Gastroesophageal sphincter (tissue), 3 donors: ENCODE results near the gene MBOAT2.

Experiments
- EP300 ChIP-seq: sonication (generic); formaldehyde crosslinking; IDR thresholded peaks from one replicate; pipeline ENCODE4 v1.6.1; 2017; ENCODE audit warnings: antibody characterized with exemption, mild to moderate bottlenecking
- TF ChIP-seq, protein P1 (sequence below), 4 experiments: fragments of 200-600 bp in 2 of 4; fragments of 450-650 bp in 2 of 4; sonication (generic) in 1 of 4; IDR thresholded peaks; one replicate each; pipeline ENCODE4 v1.5.1; 2017 to 2019; ENCODE audit warnings: antibody characterized with exemption in 4 of 4, mild to moderate bottlenecking in 2 of 4, moderate library complexity in 2 of 4

DNA sequence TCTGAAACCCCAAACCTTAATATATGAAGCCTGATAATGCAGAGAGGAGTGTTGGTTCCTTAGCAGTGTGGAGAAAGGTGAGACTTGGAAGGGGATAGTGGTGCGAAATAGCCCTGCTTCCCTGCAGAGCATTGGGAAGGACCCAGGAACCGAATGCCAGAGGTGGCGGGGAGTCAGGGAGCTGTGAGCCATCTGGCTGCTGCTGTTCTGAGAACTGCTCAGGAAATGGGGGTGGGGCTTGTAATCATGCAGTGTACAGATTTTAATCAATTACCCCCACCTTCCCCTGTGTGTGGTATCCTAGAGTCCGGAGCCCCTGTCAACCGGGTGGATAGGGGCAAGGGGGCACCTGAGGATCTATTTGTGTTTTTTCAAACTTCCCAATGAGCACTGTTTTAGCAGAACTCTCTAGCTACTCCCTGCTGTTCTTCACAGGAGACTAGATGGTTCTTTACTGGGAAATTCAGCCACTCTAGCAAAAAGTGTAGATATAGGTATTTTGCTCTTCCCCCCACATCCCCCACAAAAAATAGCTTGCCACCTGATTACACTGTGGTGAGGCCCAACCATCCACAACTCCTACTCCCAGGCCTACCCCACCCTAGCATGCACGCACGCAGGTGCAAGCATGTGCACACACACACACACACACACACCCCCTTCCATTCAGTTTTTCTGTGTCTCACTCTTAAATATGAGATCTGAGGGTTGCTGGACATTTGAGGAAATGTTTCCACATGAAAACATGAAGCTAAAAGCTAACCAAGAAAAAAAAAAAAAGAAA, 30.1 kb upstream of the MBOAT2 start:
- TF ChIP-seq, protein P1, sequence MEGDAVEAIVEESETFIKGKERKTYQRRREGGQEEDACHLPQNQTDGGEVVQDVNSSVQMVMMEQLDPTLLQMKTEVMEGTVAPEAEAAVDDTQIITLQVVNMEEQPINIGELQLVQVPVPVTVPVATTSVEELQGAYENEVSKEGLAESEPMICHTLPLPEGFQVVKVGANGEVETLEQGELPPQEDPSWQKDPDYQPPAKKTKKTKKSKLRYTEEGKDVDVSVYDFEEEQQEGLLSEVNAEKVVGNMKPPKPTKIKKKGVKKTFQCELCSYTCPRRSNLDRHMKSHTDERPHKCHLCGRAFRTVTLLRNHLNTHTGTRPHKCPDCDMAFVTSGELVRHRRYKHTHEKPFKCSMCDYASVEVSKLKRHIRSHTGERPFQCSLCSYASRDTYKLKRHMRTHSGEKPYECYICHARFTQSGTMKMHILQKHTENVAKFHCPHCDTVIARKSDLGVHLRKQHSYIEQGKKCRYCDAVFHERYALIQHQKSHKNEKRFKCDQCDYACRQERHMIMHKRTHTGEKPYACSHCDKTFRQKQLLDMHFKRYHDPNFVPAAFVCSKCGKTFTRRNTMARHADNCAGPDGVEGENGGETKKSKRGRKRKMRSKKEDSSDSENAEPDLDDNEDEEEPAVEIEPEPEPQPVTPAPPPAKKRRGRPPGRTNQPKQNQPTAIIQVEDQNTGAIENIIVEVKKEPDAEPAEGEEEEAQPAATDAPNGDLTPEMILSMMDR (IDR thresholded peaks at IDR 0.05): no peak
- no peak for TF ChIP-seq EP300
